AG08396 (cell line): ENCODE measurements around the gene RPUSD4.
"Not testable (repeated sequence)": the region's sequence is repeated elsewhere in the genome, so short reads cannot be mapped to it uniquely, and the experiment has no call there.

Experiments
- DNase-seq: peaks from one replicate; pipeline ENCODE4 v3.0.0; 2012; ENCODE audit warnings: low spot score, mixed read lengths

Gene RPUSD4, protein sequence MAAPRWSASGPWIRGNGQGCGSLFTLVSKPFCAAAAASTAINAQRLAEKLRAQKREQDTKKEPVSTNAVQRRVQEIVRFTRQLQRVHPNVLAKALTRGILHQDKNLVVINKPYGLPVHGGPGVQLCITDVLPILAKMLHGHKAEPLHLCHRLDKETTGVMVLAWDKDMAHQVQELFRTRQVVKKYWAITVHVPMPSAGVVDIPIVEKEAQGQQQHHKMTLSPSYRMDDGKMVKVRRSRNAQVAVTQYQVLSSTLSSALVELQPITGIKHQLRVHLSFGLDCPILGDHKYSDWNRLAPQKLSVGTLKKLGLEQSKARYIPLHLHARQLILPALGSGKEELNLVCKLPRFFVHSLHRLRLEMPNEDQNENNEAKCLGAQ

DNA sequence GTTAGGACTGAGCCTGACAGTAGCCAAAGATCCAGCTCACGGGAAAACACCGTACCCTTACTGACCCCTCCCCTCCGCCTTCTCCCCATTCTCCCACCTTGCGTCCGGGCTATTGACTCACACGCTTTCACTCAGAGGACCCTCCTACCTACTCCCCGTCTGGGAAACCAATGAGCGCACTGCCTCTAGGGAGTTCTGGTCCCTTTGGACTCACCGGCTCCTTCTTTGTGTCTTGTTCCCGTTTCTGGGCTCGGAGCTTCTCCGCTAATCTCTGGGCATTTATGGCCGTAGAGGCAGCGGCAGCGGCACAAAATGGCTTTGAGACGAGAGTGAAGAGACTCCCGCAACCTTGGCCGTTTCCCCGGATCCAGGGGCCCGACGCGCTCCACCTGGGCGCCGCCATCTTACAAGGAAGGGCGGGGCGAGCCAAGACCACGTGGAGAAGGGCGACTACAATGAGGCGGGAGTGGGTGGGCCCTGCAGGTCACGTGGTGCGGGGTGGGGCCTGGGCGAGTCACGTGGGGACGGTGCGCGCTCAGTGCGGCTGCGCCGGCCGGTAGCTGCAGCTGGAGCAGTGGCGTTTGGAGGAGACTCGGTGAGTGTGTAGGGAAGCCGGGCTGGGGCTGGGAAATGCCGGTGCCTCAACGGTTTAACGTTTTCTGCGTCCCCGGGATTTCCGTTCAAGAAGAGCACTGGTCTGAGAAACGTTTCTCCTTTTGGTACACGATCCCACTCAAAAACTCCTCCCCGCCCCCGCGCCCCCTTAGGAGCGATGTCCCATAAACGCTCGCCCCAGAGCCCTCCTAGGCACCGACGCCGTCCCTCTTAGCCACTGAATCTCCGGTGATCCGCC, at the start of gene RPUSD4, which contains the start of gene FAM118B:
RPUSD4 (minus strand) TSS at position 415 of the 853 bp plus-strand sequence; CDS start at position 403, 12 bp downstream.
FAM118B (plus strand) TSS at position 547 of the 853 bp plus-strand sequence. CDS start 23,220 bp downstream, outside the sequence.
- DNase-seq = peak; percentile 99

DNA sequence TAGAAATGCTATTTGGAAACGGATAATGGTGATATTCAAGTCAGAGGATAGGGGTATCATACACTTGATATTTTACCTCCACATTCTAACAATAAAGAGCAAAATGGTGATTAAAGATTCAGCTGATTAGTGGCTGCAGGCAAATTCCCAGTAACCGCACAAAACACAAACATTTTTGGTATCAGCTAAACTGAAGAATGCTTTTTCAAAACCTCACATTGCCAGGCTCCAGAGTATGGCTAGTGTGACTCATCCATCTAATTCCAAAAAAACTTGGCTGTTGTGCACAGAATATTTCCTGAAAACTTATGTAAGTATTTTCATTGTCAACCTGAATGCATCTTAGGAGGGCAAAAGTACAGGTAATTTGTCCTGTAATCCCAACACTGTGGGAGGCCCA, 46.3 kb upstream of the RPUSD4 start:
- DNase-seq = peak; percentile 63

DNA sequence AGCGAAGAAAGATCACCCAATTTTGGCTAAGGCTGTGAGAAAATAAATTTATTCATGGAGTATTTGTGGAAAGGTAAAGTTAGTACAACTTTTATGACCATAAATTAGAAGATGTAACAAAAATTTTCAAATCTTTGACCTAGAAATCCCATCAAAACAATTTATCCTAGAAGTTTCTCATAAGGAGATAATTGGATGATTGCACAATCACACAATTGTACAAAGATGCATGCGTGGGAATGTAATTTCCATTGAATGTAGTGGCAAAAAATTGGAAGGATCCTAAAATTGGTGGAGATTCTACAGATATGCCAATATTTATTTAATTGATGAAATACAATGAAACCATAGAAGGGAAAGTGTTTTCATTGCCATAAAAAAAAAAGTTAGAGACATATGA, 45.7 kb upstream of the RPUSD4 start:
- DNase-seq = no peak

DNA sequence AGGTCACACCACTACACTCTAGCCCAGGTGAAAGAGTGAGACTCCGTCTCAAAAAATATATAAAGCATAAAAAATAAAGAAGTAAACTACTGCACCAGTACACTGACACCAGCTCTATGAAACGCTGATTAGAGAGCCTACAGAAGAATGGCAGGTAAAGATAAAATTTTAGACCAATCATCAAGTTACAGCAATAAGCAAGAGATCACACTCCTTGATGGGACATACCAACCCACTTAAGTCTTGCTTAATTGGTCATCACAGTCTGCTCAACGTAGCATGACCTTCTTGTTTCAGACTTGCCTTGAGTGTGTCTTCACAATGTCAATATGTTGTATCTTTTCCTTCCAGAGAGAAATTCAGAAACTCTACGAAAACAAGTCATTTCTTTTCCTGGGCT, 44.8 kb upstream of the RPUSD4 start:
- DNase-seq = no peak

DNA sequence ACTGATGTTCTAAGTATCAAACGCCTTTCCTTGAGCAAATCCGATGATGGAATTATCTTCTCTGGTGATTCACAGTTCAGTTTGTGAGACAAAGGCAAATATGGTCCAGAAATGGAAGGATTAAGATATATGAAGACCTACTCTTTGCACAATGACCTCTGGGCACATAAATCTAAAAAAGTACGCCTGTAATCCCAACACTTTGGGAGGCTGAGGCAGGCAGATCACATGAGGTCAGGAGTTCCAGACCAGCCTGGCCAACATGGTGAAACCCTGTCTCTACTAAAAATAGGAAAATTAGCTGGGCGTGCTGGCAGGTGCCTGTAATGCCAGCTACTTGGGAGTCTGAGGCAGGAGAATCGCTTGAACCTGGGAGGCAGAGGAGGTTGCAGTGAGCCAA, 44.1 kb upstream of the RPUSD4 start:
- DNase-seq = not testable (repeated sequence)

DNA sequence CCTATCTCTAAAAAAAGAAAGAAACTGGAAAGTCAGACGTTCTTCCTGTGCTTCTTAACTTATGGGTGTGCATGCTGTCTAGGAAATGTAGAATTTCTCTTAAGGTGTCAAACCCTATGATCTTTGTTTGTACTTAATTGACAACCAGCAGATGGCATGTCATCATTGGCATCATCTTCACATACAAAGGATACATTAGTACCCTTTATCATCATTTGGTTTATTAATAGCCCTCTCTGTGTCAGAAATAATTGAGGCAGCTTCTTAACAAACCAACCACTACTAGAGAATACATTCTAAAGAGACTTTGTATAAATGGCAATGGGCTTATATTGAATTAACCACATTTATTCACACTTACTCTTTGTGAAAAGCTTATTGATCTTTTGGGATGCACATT, 43.4 kb upstream of the RPUSD4 start:
- DNase-seq = no peak

DNA sequence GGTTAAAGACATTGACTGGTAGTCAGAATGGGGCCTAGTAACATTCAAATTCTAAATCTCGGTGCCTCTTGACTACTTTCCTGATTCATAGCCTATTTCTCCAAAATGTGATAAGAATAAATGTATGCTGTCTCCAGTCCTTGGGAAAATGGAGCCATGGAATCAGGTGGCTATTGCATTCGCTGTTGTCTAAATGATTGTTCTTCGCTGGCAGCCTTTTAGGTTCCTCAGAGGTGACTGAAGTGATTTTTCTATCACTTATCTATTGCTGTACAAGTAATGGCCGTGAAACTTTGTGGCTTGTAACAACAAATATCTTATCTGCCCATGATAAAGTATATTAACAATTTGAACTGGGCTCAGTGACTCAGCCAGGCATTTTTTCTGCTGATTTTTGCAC, 41.8 kb upstream of the RPUSD4 start:
- DNase-seq = no peak

DNA sequence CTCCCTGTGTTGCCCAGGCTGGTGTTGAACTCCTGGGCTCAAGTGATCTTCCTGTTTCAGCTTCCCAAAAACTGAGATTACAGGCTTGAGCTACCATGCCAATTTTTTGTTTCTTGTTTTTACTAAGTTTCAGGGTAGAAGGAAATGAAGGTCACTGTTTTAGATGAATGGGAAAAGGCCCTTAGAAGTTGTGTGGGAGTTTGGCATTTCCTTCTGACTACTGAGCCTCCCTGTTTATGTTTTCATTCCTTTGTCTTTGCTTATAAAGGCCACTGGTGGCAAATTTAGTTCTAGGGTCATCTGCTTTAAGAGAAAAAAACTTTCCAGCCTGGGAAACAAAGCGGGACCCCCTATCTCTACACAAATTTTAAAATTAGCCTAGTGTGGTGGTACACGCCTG, 35.2 kb upstream of the RPUSD4 start:
- DNase-seq = peak; percentile 23

DNA sequence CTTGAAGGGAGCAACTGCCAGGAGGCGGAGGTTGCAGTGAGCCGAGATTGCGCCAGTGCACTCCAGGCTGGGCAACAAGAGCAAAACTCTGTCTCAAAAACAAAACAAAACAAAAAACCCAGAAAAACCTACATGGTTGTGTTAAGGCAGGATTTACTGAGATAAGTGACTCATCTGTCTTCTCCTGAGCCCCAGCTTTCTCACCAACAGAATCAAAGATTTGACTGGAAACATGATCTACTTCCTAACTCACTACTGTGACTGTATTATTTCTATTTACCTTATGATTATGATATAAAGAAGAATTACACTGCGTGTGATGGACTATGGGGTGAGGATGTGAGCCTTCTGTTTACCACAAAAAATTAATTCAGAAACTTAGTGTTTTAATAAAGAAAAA, 21.9 kb upstream of the RPUSD4 start:
- DNase-seq = peak; percentile 15

DNA sequence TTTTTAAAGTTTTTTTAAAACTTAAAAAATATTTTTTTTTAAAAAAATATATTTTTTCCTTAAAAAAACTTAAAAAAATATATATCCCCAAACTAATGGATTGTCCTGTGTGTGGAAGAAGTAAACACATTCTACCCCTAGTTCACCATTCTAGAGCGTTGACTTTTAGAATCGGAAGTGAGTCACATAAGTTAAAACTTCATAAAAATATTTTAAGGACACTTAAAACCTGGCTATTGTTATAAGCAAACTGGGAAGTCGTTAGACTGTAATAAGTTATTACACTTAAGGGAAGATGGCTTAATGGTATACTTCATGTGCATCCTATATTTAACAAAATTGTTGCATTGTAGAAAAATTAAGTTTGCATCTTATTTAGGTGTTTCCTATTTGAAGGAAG, 21.2 kb upstream of the RPUSD4 start:
- DNase-seq = no peak

DNA sequence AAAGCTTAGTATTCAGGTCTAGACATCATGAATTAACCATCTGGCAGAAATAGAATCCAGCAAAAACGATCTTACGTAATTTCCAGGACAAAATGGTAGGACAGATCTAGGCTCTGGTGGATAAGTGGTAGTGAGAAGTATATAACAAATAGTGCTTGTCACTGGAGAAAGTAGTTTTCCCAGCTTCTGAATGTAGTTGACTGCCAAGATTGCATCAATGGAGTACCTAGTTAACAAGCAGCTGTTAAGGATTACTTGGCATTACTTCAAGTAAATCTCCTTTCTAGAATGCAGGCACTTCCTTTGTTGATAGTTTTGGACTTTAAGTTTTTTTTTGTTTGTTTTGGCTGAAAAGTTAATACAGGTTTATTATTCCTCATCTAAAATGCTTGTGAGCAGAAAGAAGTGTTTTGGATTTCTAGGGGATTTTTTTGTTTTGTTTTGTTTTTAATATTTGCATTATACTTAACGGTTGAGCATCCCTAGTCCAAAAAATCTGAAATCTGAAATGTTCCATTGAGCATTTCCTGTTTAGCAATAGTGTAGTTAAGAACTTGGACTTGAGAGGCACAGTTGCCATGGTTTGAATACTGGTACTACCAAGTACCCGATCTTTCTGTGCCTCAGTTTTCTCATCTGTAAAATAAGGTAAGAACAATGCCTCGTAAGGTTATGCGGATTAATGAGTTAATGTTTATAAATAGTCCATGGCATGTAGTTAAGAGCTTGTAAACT, 20.4 kb upstream of the RPUSD4 start:
- DNase-seq = no peak

DNA sequence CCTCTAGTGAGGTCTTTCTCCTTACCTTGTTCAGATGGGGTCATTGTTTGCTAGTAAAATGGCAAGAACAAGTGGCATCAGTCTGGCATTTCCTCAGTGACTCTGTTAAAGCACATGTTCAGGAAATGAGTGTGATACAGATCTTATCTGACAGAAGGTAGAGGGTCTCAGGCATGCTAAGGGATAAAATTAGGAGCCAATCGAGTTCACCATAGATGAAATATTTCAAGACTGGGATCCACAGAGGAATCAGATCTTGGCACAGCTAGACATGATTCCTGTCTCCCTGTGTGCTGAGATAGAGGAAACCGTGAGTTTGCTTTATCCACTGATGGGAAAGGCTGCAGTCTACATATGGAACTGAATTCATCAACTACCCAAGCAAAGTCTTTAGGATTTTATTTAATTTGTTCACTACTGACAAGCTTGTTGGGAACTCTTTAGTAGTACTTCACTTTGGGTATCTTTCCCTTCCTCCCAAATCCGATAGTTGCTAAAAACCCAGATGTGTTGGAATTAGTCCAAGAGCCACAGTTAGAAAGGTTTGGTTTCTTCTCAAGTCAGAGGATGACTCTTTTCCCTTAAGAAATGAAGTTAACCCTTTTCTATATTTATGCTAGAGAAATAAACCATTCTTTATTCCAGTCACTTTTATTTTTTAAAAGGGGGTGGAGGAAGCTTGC, 18.5 kb upstream of the RPUSD4 start:
- no peak for DNase-seq

DNA sequence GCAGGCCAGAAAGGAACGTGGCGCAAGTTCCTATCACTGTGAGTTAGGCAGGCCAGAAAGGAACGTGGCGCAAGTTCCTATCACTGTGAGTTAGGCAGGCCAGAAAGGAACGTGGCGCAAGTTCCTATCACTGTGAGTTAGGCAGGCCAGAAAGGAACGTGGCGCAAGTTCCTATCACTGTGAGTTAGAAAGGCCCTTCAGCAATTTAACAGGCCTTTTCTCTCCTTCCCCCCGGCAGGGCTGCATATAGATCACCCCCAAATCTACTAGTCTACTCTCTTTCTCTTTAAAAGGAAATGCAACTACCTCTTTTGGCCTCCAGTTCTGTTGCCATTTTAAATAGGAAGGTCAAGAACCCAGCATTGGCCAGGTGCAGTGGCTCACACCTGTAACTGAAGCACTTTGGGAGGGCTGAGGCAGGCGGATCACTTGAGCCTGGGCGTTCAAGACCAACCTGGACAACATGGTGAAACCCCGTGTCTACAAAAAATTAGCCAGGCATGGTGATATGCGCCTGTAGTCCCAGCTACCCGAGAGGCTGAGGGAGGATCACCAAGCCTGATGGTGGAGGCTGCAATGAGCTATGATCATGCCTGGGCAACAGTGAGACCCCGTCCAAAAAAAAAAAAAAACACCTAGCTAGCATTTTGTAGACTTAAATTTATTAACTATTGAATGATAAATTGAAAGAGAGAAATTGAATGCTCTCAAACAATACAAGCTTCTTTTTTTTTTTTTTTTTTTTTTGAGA, 15.1 kb upstream of the RPUSD4 start:
- no peak for DNase-seq

DNA sequence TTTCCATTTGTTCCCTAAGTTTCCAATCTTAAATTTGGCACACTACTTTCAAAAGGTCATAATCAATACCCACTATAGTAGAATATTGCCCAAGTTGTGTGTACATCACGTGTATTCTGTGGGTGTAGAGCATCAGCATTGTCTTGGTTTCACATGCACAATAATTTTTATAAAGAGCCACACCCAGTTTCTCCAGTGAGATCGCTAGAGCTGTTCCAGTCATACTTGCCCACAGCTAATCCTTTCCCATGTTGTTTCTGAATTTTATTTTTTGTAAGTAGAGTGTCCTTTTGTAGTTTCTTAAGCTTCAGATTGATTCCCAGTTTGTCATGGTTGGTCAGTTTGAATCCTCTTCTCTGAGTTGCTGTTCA, 13.8 kb upstream of the RPUSD4 start:
- no peak for DNase-seq

DNA sequence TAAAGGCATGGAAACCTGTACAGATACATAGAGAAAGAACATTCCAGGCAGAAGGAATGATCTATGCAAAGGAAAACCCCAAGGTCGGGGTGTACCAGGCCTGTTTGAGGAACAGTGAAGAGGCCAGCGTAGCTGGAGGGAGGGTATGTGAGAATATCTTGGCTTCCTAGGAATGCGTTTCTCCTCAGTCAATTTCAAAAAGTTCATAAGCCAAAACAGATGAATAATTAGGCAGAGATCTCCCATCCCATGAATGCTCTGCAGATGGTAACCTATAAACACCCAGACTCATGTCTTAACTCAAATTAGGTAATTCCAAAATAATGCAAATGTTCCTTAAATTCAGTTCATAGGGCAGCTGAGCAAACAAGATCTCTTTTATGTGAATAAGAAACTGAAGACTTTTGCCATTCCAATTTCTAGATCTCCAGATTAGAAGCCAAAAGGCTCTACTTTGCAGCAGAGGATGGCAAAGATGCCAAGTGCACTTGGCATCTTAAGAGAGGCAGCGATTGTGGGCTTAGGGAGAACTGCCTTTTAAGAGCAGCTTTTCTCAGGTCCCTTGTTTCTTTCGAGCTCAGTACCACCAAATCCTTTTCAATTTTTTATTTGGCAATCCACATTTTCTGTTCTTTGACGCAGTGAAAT, 13.3 kb upstream of the RPUSD4 start:
- no peak for DNase-seq

DNA sequence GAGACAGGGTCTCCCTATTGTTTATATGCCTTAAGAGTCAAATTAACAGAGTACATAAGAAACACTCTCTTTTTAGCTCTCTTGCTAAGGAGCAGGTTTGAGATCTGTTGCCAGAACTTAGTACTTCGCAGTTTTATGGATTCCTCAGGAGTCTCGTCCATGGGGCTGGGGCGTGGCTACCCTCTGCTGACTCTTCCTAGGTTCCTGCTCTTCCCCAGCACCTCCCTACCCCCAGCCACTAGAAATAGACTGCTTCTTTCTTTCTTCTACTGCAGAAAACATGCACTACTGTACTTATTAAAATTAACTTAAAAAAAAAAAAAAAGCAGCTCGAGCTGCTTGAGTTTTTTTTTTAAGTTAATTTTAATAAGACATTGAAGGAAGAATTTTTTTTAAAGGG, 8.1 kb upstream of the RPUSD4 start:
- DNase-seq = no peak

DNA sequence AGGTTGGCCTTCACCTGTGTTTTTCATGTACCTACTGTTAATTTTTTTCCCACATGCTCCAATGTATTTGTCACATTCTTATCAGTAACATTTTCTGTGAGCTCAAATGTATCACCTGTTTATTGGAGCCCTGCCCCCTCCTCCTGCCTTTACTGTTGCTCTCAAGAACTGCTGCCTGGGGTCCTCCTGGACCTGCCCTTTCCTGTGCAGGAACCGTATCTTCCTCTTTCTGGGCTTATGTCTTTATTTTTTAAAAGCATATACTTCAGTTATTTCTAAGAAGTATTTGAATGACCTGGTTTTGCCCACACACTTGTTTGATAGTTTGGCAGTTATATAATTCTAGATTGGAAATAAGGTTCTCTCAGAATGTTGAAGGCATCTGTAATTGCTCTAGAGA, 6.0 kb upstream of the RPUSD4 start:
- DNase-seq = no peak

DNA sequence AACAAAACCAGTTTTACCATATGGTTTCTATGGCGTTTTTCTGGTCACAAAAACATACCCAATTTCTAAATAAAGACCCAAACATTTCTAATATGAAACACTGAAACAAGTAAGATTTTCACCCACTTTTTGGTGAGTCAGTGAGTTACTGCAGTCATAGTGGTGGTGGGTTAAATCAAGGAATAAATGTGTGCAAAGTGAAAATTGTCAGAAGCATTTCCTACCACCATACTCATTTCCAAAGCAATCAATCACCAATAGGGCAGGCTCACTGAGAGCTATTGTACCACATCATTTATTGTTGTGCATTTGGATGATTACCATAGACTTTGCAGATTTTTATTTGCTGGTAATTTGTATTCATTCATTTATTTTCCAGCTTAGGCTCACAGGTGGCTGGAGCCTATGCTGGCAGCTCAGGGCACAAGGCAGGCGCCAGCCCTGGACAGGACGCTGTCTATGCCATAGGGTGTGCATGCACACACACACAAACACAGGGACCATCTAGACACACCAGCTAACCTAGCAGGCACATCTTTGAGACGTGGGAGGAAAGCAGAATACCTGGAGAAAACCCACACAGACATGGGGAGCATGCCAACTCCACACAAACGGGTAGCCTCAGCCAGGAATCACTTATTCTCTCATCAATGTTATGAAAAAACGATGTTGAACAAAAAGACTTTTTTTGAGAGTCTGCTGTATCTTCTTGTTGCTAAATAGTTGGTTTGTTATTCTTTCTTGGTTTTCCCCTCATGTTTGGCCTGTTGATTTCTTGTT, 5.3 kb upstream of the RPUSD4 start:
- DNase-seq = no peak

DNA sequence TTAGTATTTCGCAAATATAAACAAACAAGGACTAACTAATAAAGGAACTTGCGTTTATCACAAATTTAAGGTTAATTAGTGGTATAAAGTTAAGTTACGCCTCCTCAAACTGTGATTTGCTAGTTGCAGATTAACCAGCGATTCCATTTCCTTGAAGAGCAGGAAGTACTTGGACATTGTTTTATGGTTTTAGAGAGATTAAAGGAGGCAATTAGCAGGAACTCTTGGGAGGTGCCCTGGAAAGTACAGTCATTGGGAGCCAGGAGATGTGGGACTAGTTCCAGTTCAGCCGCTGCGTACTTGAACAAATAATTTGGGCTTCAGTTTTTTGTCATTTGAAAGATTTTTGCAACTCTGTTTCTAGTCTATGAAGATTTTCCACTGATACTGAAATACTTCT, 3.4 kb upstream of the RPUSD4 start:
- DNase-seq = no peak

DNA sequence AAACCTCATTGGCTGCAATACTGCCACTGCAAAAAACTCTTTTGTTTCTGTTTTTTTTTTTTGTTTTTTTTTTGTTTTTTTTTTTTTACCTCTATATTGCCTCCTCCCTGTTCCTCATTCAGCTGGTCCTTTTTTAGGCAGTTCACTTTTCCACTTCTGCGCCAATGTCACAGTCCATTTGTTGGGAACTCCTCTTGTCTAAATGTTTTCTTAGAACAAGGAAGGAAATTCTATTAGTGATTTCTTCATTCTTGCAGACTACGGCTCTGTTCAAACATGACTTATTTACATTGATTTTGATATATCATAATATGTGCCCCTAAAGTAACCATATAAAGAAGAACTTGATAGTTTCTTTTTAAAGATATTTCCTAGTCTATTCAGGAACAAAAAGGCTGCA, 3.0 kb upstream of the RPUSD4 start:
- DNase-seq = no peak
